CD4-positive, alpha-beta T cell treated with Interleukin-2 at 100 ng/mL for 4 hours (primary cell): ENCODE measurements around the gene B4GALNT2.

Experiments
- DNase-seq: peaks from one replicate; pipeline ENCODE4 v3.0.0-alpha.2; 2020; ENCODE audit warnings: low spot score

B4GALNT2 gene

GRCh38 chr17:49213399-49213798, 80.8 kb downstream of the B4GALNT2 start:
- no peak for DNase-seq

- DNase-seq: no peak
Observed at GRCh38 chr17:49213847-49214246, 81.3 kb downstream of the B4GALNT2 start.

GRCh38 chr17:49214676-49215360, 82.2 kb downstream of the B4GALNT2 start:
- no peak for DNase-seq

- no peak for DNase-seq
Observed at GRCh38 chr17:49216482-49216881, 83.9 kb downstream of the B4GALNT2 start.

GRCh38 chr17:49216953-49217650, 84.5 kb downstream of the B4GALNT2 start:
- no peak for DNase-seq

- peak; percentile 81 for DNase-seq
Observed at GRCh38 chr17:49217651-49218413, 85.3 kb downstream of the B4GALNT2 start.

GRCh38 chr17:49218941-49219913, 86.7 kb downstream of the B4GALNT2 start:
- DNase-seq: peak; percentile 73

GRCh38 chr17:49219987-49220386, 87.4 kb downstream of the B4GALNT2 start:
- no peak for DNase-seq

- DNase-seq: no peak
Observed at GRCh38 chr17:49223168-49223516, 90.6 kb downstream of the B4GALNT2 start.

GRCh38 chr17:49223517-49224197, 91.1 kb downstream of the B4GALNT2 start:
- peak; percentile 68 for DNase-seq

- peak; percentile 42 for DNase-seq
Observed at GRCh38 chr17:49224198-49224996, 91.8 kb downstream of the B4GALNT2 start.

GRCh38 chr17:49224997-49225337, 92.4 kb downstream of the B4GALNT2 start:
- DNase-seq: no peak

- DNase-seq: no peak
Observed at GRCh38 chr17:49225554-49226236, 93.1 kb downstream of the B4GALNT2 start.
